NB4 (cell line): ENCODE results near the gene MVB12A.

ENCODE experiments used
- DNase-seq: peaks from one replicate; pipeline ENCODE4 v3.0.0; 2010; ENCODE audit warnings: low read depth
- H3K4me3 ChIP-seq: one replicate; pipeline ENCODE4 v1.5.1; 2011; ENCODE audit warnings: mild to moderate bottlenecking, low read depth, low read length, moderate library complexity
- MYC ChIP-seq: IDR thresholded peaks from 2 replicates; pipeline ENCODE4 v1.6.1; 2011; ENCODE audit warnings: low read depth, low read length
- POLR2A ChIP-seq: IDR thresholded peaks from 2 replicates; pipeline ENCODE4 v1.6.1; 2011; ENCODE audit warnings: mild to moderate bottlenecking; ENCODE audit not compliant: insufficient read length; ENCODE audit errors: extremely low read depth
- TF ChIP-seq, protein P1 (sequence below): IDR thresholded peaks from 2 replicates; pipeline ENCODE4 v1.6.1; 2011; ENCODE audit warnings: low read depth, low read length
- TF ChIP-seq, protein P2 (sequence below): IDR thresholded peaks from one replicate; pipeline ENCODE4 v1.5.1; 2012; ENCODE audit warnings: low read depth, low read length

The MVB12A gene

GRCh38 chr19:17431417-17431816, 11.6 kb downstream of the MVB12A start:
- DNase-seq, result no peak
- H3K4me3 ChIP-seq, result no peak overlapping the region
- TF ChIP-seq, protein P1, sequence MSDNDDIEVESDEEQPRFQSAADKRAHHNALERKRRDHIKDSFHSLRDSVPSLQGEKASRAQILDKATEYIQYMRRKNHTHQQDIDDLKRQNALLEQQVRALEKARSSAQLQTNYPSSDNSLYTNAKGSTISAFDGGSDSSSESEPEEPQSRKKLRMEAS, result no peak
- TF ChIP-seq, protein P2, sequence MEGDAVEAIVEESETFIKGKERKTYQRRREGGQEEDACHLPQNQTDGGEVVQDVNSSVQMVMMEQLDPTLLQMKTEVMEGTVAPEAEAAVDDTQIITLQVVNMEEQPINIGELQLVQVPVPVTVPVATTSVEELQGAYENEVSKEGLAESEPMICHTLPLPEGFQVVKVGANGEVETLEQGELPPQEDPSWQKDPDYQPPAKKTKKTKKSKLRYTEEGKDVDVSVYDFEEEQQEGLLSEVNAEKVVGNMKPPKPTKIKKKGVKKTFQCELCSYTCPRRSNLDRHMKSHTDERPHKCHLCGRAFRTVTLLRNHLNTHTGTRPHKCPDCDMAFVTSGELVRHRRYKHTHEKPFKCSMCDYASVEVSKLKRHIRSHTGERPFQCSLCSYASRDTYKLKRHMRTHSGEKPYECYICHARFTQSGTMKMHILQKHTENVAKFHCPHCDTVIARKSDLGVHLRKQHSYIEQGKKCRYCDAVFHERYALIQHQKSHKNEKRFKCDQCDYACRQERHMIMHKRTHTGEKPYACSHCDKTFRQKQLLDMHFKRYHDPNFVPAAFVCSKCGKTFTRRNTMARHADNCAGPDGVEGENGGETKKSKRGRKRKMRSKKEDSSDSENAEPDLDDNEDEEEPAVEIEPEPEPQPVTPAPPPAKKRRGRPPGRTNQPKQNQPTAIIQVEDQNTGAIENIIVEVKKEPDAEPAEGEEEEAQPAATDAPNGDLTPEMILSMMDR, result no peak
- TF ChIP-seq POLR2A, result no peak
- TF ChIP-seq MYC, result no peak

GRCh38 chr19:17435218-17435617, 15.4 kb downstream of the MVB12A start:
- DNase-seq, result no peak
- H3K4me3 ChIP-seq, result no peak overlapping the region
- TF ChIP-seq, protein P2, result no peak
- TF ChIP-seq, protein P1, result no peak
- no peak for TF ChIP-seq MYC
- no peak for TF ChIP-seq POLR2A

GRCh38 chr19:17436094-17436873, 16.4 kb downstream of the MVB12A start:
- H3K4me3 ChIP-seq, result no peak overlapping the region
- DNase-seq, result no peak

DNA sequence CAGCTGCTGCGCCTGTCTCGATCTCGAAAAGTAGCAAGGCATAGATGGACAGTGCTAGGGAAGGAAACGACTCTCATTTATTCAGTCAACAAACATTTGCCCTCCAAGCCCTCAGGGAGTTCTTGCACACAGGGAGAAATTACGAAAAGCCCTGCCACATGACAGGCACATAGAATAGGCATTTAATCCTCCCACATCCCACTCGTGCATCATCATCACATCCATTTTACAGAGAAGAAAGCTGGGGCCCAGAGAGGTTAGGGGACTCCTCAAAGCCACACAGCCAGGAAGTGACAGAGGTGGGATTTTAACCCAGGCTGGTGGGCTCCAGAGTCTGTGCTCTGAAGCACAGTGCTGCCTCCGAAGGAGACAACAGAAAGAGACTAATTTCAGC, 17.0 kb downstream of the MVB12A start:
- TF ChIP-seq MYC, result no peak
- TF ChIP-seq, protein P2, result no peak
- TF ChIP-seq, protein P1, result no peak
- no peak for TF ChIP-seq POLR2A

More at GRCh38 chr19:17436094-17436873, 16.4 kb downstream of the MVB12A start:
- TF ChIP-seq, protein P2, result no peak
- TF ChIP-seq, protein P1, result no peak
- TF ChIP-seq POLR2A (no peak), MYC (no peak)

GRCh38 chr19:17441241-17442021, 21.6 kb downstream of the MVB12A start:
- peak; percentile 58 for DNase-seq
- TF ChIP-seq, protein P1, result no peak
- no peak for TF ChIP-seq MYC
- TF ChIP-seq POLR2A, result no peak
- TF ChIP-seq, protein P2, result peak; percentile 38
- H3K4me3 ChIP-seq, result no peak overlapping the region

More for the DNA sequence above, 17.0 kb downstream of the MVB12A start:
- no peak overlapping the region for H3K4me3 ChIP-seq
- no peak for DNase-seq
